Mammary epithelial cell (primary cell): ENCODE measurements around the gene HSPA1A.

Experiments
- EZH2 ChIP-seq: IDR thresholded peaks from 2 replicates; pipeline ENCODE4 v1.6.1; 2012; ENCODE audit warnings: low read length, inconsistent platforms, borderline replicate concordance
- TF ChIP-seq, protein P1 (sequence below), 2 donors: IDR thresholded peaks in 1 of 2; conservative IDR thresholded peaks in 1 of 2; 2 replicates each; pipeline ENCODE4 v1.5.1; 2011 to 2012; ENCODE audit warnings: inconsistent platforms in 2 of 2, low read length in 2 of 2, mild to moderate bottlenecking in 2 of 2, control low read depth in 1 of 2, low read depth in 1 of 2; ENCODE audit not compliant: insufficient read depth in 1 of 2; ENCODE audit errors: extremely low read depth in 1 of 2

DNA sequence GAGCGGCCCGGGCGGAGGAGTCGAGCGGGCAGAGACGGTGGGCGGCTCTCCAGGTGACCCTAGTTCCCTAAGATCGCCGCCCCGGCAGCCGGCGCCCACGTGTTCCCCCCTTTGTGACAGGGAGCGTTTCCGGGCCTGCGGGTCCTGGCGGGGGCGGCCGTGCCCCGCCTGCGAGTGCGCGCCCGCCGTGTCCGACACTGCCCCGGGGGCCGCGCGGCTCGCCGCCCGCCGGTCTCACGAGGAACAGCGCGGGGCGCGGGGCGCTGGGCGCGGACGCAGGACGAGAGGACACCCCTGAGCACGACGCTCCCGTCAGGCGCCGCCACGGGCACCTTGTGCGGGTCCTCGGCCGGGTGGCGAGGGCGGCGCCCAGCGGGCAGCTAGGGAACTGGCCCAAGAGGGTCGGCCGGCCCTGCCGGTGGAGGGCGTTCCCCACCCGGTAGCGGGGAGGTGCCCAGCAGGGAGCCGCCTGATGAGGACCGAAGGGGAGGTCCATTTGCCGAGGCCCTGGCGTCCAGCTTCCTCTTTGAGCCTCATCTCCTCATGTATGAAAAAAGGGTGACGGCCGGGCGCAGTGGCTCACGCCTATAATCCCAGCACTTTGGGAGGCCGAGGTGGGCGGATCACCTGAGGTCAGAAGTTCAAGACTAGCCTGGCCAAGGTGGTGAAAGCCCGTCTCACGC lies 19.6 kb upstream of the HSPA1A start, which contains the start of gene VARS1:
- TF ChIP-seq EZH2, result no peak
- TF ChIP-seq, protein P1, sequence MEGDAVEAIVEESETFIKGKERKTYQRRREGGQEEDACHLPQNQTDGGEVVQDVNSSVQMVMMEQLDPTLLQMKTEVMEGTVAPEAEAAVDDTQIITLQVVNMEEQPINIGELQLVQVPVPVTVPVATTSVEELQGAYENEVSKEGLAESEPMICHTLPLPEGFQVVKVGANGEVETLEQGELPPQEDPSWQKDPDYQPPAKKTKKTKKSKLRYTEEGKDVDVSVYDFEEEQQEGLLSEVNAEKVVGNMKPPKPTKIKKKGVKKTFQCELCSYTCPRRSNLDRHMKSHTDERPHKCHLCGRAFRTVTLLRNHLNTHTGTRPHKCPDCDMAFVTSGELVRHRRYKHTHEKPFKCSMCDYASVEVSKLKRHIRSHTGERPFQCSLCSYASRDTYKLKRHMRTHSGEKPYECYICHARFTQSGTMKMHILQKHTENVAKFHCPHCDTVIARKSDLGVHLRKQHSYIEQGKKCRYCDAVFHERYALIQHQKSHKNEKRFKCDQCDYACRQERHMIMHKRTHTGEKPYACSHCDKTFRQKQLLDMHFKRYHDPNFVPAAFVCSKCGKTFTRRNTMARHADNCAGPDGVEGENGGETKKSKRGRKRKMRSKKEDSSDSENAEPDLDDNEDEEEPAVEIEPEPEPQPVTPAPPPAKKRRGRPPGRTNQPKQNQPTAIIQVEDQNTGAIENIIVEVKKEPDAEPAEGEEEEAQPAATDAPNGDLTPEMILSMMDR (conservative IDR thresholded peaks at IDR 0.05 in 1 of 2, IDR thresholded peaks at IDR 0.05 in 1 of 2; ENCODE audit: extremely low read depth in 1 of 2, insufficient read depth in 1 of 2, low read depth in 1 of 2, low read length in 2 of 2), result peak; percentile 47 to 87
